ENCODE data around the gene PDE8B.

The PDE8B gene

GRCh38 chr5:77425420-77425819, 214.9 kb downstream of the PDE8B start (continued):
- TF ChIP-seq CSRNP3 (CRISPR knock-in tag; IDR thresholded peaks at IDR 0.05) (no peak), CSDC2 (CRISPR knock-in tag; IDR thresholded peaks at IDR 0.05) (no peak), ISL1 (CRISPR knock-in tag; IDR thresholded peaks at IDR 0.05) (no peak), ZC3H10 (CRISPR knock-in tag; IDR thresholded peaks at IDR 0.05) (no peak), TSHZ2 (CRISPR knock-in tag; IDR thresholded peaks at IDR 0.05) (no peak), ARNTL (CRISPR knock-in tag; IDR thresholded peaks at IDR 0.05; ENCODE audit: borderline replicate concordance, low read depth) (no peak), GLIS3 (CRISPR knock-in tag; IDR thresholded peaks at IDR 0.05) (no peak)

GRCh38 chr5:77425998-77426659, 215.6 kb downstream of the PDE8B start:
- ATAC-seq = no peak
- no peak for TF ChIP-seq TSHZ2 (CRISPR knock-in tag; IDR thresholded peaks at IDR 0.05)
- no peak for TF ChIP-seq TOX (CRISPR knock-in tag; IDR thresholded peaks at IDR 0.05; ENCODE audit: borderline replicate concordance)
- no peak for TF ChIP-seq ZNF565 (CRISPR knock-in tag; conservative IDR thresholded peaks at IDR 0.05; ENCODE audit: low read depth)

- TF ChIP-seq ISL1 (CRISPR knock-in tag; IDR thresholded peaks at IDR 0.05) (no peak), BACH2 (CRISPR knock-in tag; IDR thresholded peaks at IDR 0.05; ENCODE audit: borderline replicate concordance) (no peak), ZFP3 (CRISPR knock-in tag; IDR thresholded peaks at IDR 0.05) (no peak), OSR1 (CRISPR knock-in tag; IDR thresholded peaks at IDR 0.05) (no peak), CSRNP3 (CRISPR knock-in tag; IDR thresholded peaks at IDR 0.05) (no peak), TOX (CRISPR knock-in tag; IDR thresholded peaks at IDR 0.05; ENCODE audit: borderline replicate concordance) (no peak), SNAI2 (CRISPR knock-in tag; IDR thresholded peaks at IDR 0.05) (no peak)
- peak; percentile 54; the same call in 2 of the 3 replicates for ATAC-seq
These were observed 216.2 kb downstream of the PDE8B start for GRCh38 chr5:77426670-77427069.

- TF ChIP-seq TCF4 (CRISPR knock-in tag; IDR thresholded peaks at IDR 0.05; ENCODE audit: borderline replicate concordance) (no peak), ISL1 (CRISPR knock-in tag; IDR thresholded peaks at IDR 0.05) (no peak), ZNF565 (CRISPR knock-in tag; conservative IDR thresholded peaks at IDR 0.05; ENCODE audit: low read depth) (no peak), ZC3H10 (CRISPR knock-in tag; IDR thresholded peaks at IDR 0.05) (no peak), PPARA (CRISPR knock-in tag; IDR thresholded peaks at IDR 0.05; ENCODE audit: borderline replicate concordance) (no peak), ZNF70 (CRISPR knock-in tag; IDR thresholded peaks at IDR 0.05) (no peak), ESRRG (CRISPR knock-in tag; IDR thresholded peaks at IDR 0.05) (no peak), POU6F1 (CRISPR knock-in tag; IDR thresholded peaks at IDR 0.05; ENCODE audit: borderline replicate concordance, low read depth) (no peak), ZFP3 (CRISPR knock-in tag; IDR thresholded peaks at IDR 0.05) (no peak), OSR1 (CRISPR knock-in tag; IDR thresholded peaks at IDR 0.05) (no peak), GLIS3 (CRISPR knock-in tag; IDR thresholded peaks at IDR 0.05) (no peak), CSDC2 (CRISPR knock-in tag; IDR thresholded peaks at IDR 0.05) (no peak), ZNF8 (CRISPR knock-in tag; IDR thresholded peaks at IDR 0.05) (no peak), PATZ1 (CRISPR knock-in tag; IDR thresholded peaks at IDR 0.05; ENCODE audit: borderline replicate concordance) (no peak)
- ATAC-seq = no peak
These were observed 217.5 kb downstream of the PDE8B start for GRCh38 chr5:77427998-77428397.
